HepG2 (cell line): Measurements from ENCODE around the gene ZNF783. TPM values are rescaled to one million over a fixed set of nuclear protein-coding genes. Genes with fewer than 3 reads are reported as not detected.
A peak's percentile ranks its signal among the peaks of the same experiment; 100 is the strongest.
"Not testable (repeated sequence)": the region's sequence is repeated elsewhere in the genome, so short reads cannot be mapped to it uniquely, and the experiment has no call there.

Experiments used
- ATAC-seq: fragments of 200-7000 bp; cut with Tn5 transposase; 3 replicates; pipeline ENCODE4 v1.9.1; 2020; ENCODE audit warnings: mild to moderate bottlenecking, moderate library complexity
- BruUV-seq: library from RNA; stranded (reverse); fragments of 400-500 nt; replicated peaks from 2 replicates; lab custom pipeline; 2021; lab: Mats Ljungman, UMichigan
- CTCF ChIA-PET: fragments of 300-600 bp; formaldehyde crosslinking; extraction: SDS; loops from one replicate; lab custom pipeline; 2021; ENCODE audit warnings: low total read pairs, inconsistent platforms, low intra/inter-chr PET ratio; lab: Yijun Ruan, JAX
- POLR2A ChIA-PET: fragments of 350-600 bp; sonication (Branson Sonifier 250); formaldehyde crosslinking; loops from one replicate; lab custom pipeline; 2020; ENCODE audit warnings: antibody characterized with exemption, inconsistent platforms; lab: Yijun Ruan, JAX
- DNase-seq: peaks from one replicate; pipeline ENCODE4 v3.0.0-alpha.2; 2015; ENCODE audit warnings: low spot score
- FAIRE-seq: peaks from 3 replicates; lab custom pipeline; 2011; peaks lifted over from hg19 to GRCh38; lab: Jason Lieb, UNC
- H2AFZ ChIP-seq: one replicate; pipeline ENCODE4 v1.6.1; 2011; ENCODE audit warnings: low read length, inconsistent platforms
- H3K27ac ChIP-seq: fragments of 300-600 bp; 3 replicates; pipeline ENCODE4 v1.8.0; 2011; ENCODE audit warnings: mixed run types, mild to moderate bottlenecking, mixed read lengths, low read length, inconsistent platforms; ENCODE audit not compliant: insufficient read depth; ENCODE audit errors: extremely low read length
- H3K27me3 ChIP-seq, 2 experiments: fragments of 200-600 bp in 1 of 2; 2 replicates in 1 of 2; 3 replicates in 1 of 2; pipeline versions ENCODE4 v1.6.0 to v1.8.0; 2011; ENCODE audit warnings: low read length in 2 of 2, mild to moderate bottlenecking in 2 of 2, moderate library complexity in 2 of 2, inconsistent platforms in 1 of 2; ENCODE audit not compliant: insufficient read depth in 2 of 2, control insufficient read depth in 1 of 2
- H3K36me3 ChIP-seq, 2 experiments: fragments of 200-600 bp in 1 of 2; replicated peaks in 1 of 2; 2 replicates in 1 of 2; 3 replicates in 1 of 2; pipeline versions ENCODE4 v1.5.1 to v1.8.0; 2011; ENCODE audit warnings: low read length in 2 of 2, inconsistent platforms in 1 of 2; ENCODE audit not compliant: insufficient read depth in 2 of 2, control insufficient read depth in 1 of 2
- H3K4me1 ChIP-seq: 2 replicates; pipeline ENCODE4 v1.5.1; 2012; ENCODE audit warnings: low read length, inconsistent platforms; ENCODE audit not compliant: insufficient read depth
- H3K4me2 ChIP-seq: 2 replicates; pipeline ENCODE4 v1.6.0; 2011; ENCODE audit warnings: low read depth, low read length, inconsistent platforms
- H3K4me3 ChIP-seq, 3 experiments: fragments of 200-600 bp in 1 of 3; sonication (generic), shearing (Covaris generic) in 1 of 3; replicated peaks in 1 of 3; 2 replicates each; pipeline ENCODE4 v1.5.1; 2011 to 2016; ENCODE audit warnings: low read length in 3 of 3, inconsistent platforms in 2 of 3, low read depth in 2 of 3, mild to moderate bottlenecking in 2 of 3, control low read depth in 1 of 3, mixed read lengths in 1 of 3; ENCODE audit not compliant: insufficient read depth in 1 of 3
- H3K79me2 ChIP-seq: one replicate; pipeline ENCODE4 v1.6.1; 2011; ENCODE audit warnings: low read length, inconsistent platforms; ENCODE audit not compliant: insufficient read depth
- H3K9ac ChIP-seq: 2 replicates; pipeline ENCODE4 v1.6.0; 2011; ENCODE audit warnings: mild to moderate bottlenecking, low read depth, low read length, inconsistent platforms; ENCODE audit not compliant: insufficient read depth
- H3K9me3 ChIP-seq: 2 replicates; pipeline ENCODE4 v1.5.1; 2012; ENCODE audit warnings: mild to moderate bottlenecking, low read length
- H4K20me1 ChIP-seq: 2 replicates; pipeline ENCODE4 v1.6.0; 2011; ENCODE audit warnings: inconsistent platforms, mild to moderate bottlenecking, low read length, moderate library complexity; ENCODE audit not compliant: insufficient read depth
- CBFB ChIP-seq: sonication (generic); formaldehyde crosslinking; IDR thresholded peaks from 2 replicates; pipeline ENCODE4 v1.4.0; 2020; ENCODE audit warnings: missing genetic modification reagents
- CHCHD3 ChIP-seq: sonication (generic); formaldehyde crosslinking; IDR thresholded peaks from 2 replicates; pipeline ENCODE4 v1.8.0; 2022; ENCODE audit warnings: mild to moderate bottlenecking, missing genetic modification reagents, moderate library complexity
- ESRRA ChIP-seq: sonication (generic); formaldehyde crosslinking; IDR thresholded peaks from 2 replicates; pipeline ENCODE4 v1.5.1; 2020; ENCODE audit warnings: mild to moderate bottlenecking, low read depth, missing genetic modification reagents
- LRRFIP1 ChIP-seq: sonication (generic); formaldehyde crosslinking; conservative IDR thresholded peaks from 2 replicates; pipeline ENCODE4 v1.4.0; 2020; ENCODE audit warnings: missing genetic modification reagents
- NFRKB ChIP-seq: fragments of 450-650 bp; IDR thresholded peaks from 2 replicates; pipeline ENCODE4 v1.6.1; 2017
- SPEN ChIP-seq: sonication (generic); formaldehyde crosslinking; IDR thresholded peaks from 2 replicates; pipeline ENCODE4 v1.5.1; 2020; ENCODE audit warnings: low read depth, mild to moderate bottlenecking, missing genetic modification reagents
- ZNF124 ChIP-seq: sonication (generic); formaldehyde crosslinking; IDR thresholded peaks from 2 replicates; pipeline ENCODE4 v1.4.0; 2020; ENCODE audit warnings: missing genetic modification reagents
- ZNF205 ChIP-seq: IDR thresholded peaks from 2 replicates; pipeline ENCODE4 v1.6.1; 2018; ENCODE audit warnings: missing biosample characterization, missing genetic modification reagents
- ZNF234 ChIP-seq: sonication (generic); formaldehyde crosslinking; conservative IDR thresholded peaks from 2 replicates; pipeline ENCODE4 v1.5.1; 2020; ENCODE audit warnings: mild to moderate bottlenecking, missing genetic modification reagents
- ZSCAN9 ChIP-seq: IDR thresholded peaks from 2 replicates; pipeline ENCODE4 v1.6.1; 2016; ENCODE audit warnings: borderline replicate concordance
- WGBS: methylation state at CpG from one replicate; pipeline ENCODE4 v1.1.6; 2017; ENCODE audit warnings: low lambda C conversion rate; 5-methylcytosine and 5-hydroxymethylcytosine counted together
- in situ Hi-C: cut with HindIII; loops from 2 replicates; pipeline ENCODE4 v1.10.0; 2017; ENCODE audit warnings: low pct_unique_long_range_greater_than_20kb; ENCODE audit not compliant: extremely low pct_ligation_motif_present
- intact Hi-C: fragments of 100-400 bp; cut with micrococcal nuclease; formaldehyde crosslinking; loops from one replicate; pipeline ENCODE4 v1.10.0; 2022; ENCODE audit not compliant: unreplicated experiment
- polyA plus RNA-seq, 8 experiments: library from polyadenylated mRNA; depleted of rRNA in 3 of 8; stranded (reverse) in 7 of 8; unstranded in 1 of 8; fragments of >200 nt; fragmentation: Illumina TruSeq in 4 of 8; extraction: Trizol in 4 of 8; gene quantifications; 2 replicates each; pipeline versions ENCODE4 v1.2.1 to v1.2.3, GENCODE V29; 2011 to 2016; ENCODE audit warnings: low read depth in 4 of 8, missing spikeins in 1 of 8, mixed read lengths in 1 of 8; ENCODE audit not compliant: insufficient read depth in 1 of 8
- total RNA-seq, 5 experiments: library from RNA; depleted of rRNA; stranded (reverse); fragments of >200 nt; fragmentation: Illumina TruSeq; extraction: Trizol; gene quantifications; 2 replicates each; pipeline ENCODE4 v1.2.3, GENCODE V29; 2016; ENCODE audit warnings: low read depth in 1 of 5

Gene ZNF783
- total and polyA plus RNA-seq, 2 of the 13 experiments (the other 11 are each of a cell fraction or from before 2014, with no cell fraction given) = 4.1 to 5.2 TPM

- in situ Hi-C loops = no loop called here
- POLR2A ChIA-PET = interaction anchor here (0.7 kb wide), 1 partner anchor 34 kb away, joined by 3 read pairs; the partner anchor contains the start of gene ZNF282
- 62% methylated on average over 5 of the region's 6 CpGs for WGBS
- Histone ChIP-seq H3K4me3 (no peak overlapping the region), H3K9ac (no peak overlapping the region), H3K79me2 (no peaks in the 10 kb centered on the region), H3K4me2 (no peak overlapping the region)
- no peak; the same call in none of the 3 replicates for ATAC-seq
- no TSS peak for BruUV-seq
- no peak for TF ChIP-seq CHCHD3 (CRISPR knock-in tag)
- no peak for TF ChIP-seq ZNF234 (CRISPR knock-in tag)
- TF ChIP-seq, all 625 proteins: peak for 0
- FAIRE-seq (no peak), DNase-seq (no peak)
- Histone ChIP-seq H4K20me1 (no peaks in the 10 kb centered on the region), H3K4me1 (peaks cover 9% of the 10 kb centered on the region), H3K9me3 (no peaks in the 10 kb centered on the region), H3K27ac (no peak overlapping the region), H3K36me3 (peaks cover 1 to 14% of the 10 kb centered on the region in 2 experiments; a peak in 2 of 5 replicates), H3K27me3 (0 out of 5 replicates have a peak, but pooled peaks cover 0 to 1% of the 10 kb centered on the region in 2 experiments), H2AFZ (no peak overlapping the region)
- intact Hi-C loops = no loop called here
- CTCF ChIA-PET = no interaction called here
Observed at GRCh38 chr7:149229526-149229925, 32.5 kb upstream of the ZNF783 start.

- Histone ChIP-seq H3K36me3 (no peaks in the 10 kb centered on the region), H3K4me2 (no peak overlapping the region), H3K9ac (no peak overlapping the region), H3K79me2 (no peaks in the 10 kb centered on the region), H3K27me3 (peaks cover 0 to 1% of the 10 kb centered on the region in 2 experiments; a peak in 1 of 5 replicates), H3K27ac (no peak overlapping the region), H3K4me1 (peaks cover 4% of the 10 kb centered on the region), H4K20me1 (no peaks in the 10 kb centered on the region), H3K9me3 (no peaks in the 10 kb centered on the region), H2AFZ (no peak overlapping the region), H3K4me3 (no peak overlapping the region)
- no peak for ATAC-seq
- TF ChIP-seq NFRKB (no peak), CBFB (CRISPR knock-in tag) (no peak), ZNF124 (CRISPR knock-in tag) (no peak), ESRRA (CRISPR knock-in tag) (no peak), ZNF205 (no peak), LRRFIP1 (CRISPR knock-in tag) (no peak), ZSCAN9 (CRISPR knock-in tag) (no peak), SPEN (CRISPR knock-in tag) (no peak)
- no TSS peak for BruUV-seq
- ChIA-PET POLR2A (no interaction called here), CTCF (no interaction called here)
- WGBS = 70% methylated on average over 2 of the region's 2 CpGs
- in situ Hi-C loops (no loop called here), intact Hi-C loops (no loop called here)
- no peak for FAIRE-seq
- DNase-seq = no peak
Observed at GRCh38 chr7:149232362-149232761, 29.6 kb upstream of the ZNF783 start.

GRCh38 chr7:149233655-149234204, 28.3 kb upstream of the ZNF783 start:
- H3K27ac ChIP-seq, CTCF ChIA-PET, H3K9ac ChIP-seq, H3K4me2 ChIP-seq, H3K9me3 ChIP-seq, H3K36me3 ChIP-seq, H2AFZ ChIP-seq, H4K20me1 ChIP-seq, POLR2A ChIA-PET, DNase-seq, intact Hi-C loops, H3K79me2 ChIP-seq, H3K4me3 ChIP-seq, in situ Hi-C loops, H3K27me3 ChIP-seq, FAIRE-seq, BruUV-seq: not testable (repeated sequence)
- WGBS = 7% methylated on average over 7 of the region's 7 CpGs
- 0 out of 3 replicates have a peak, but pooled peaks have one; percentile 6 for ATAC-seq
- H3K4me1 ChIP-seq = peaks cover 15% of the 10 kb centered on the region
